GM21619 (cell line): Measurements from ENCODE around the gene PPP1R12A.
"Not testable (repeated sequence)": the region's sequence is repeated elsewhere in the genome, so short reads cannot be mapped to it uniquely, and the experiment has no call there.

ENCODE experiments used
- ATAC-seq: cut with Tn5 transposase; IDR thresholded peaks from one replicate; pipeline ENCODE4 v1.9.1; 2021; ENCODE audit not compliant: unreplicated experiment

PPP1R12A gene

GRCh38 chr12:79935021-79935623 is at the start of gene PPP1R12A:
PPP1R12A (minus strand) TSS chr12:79935097; CDS start chr12:79934931, 166 bp downstream.
- peak; percentile 83 for ATAC-seq

- no peak for ATAC-seq
These were observed 49.2 kb upstream of the PPP1R12A start for GRCh38 chr12:79983986-79984620.

- ATAC-seq, result no peak
These were observed 48.6 kb upstream of the PPP1R12A start for GRCh38 chr12:79983492-79983891.

GRCh38 chr12:79982086-79983062 is 47.5 kb upstream of the PPP1R12A start:
- no peak for ATAC-seq

- ATAC-seq, result no peak
These were observed 43.8 kb upstream of the PPP1R12A start for GRCh38 chr12:79978692-79979091.

GRCh38 chr12:79977856-79978460 is 43.1 kb upstream of the PPP1R12A start:
- ATAC-seq, result not testable (repeated sequence)

GRCh38 chr12:79975143-79975542 is 40.2 kb upstream of the PPP1R12A start:
- no peak for ATAC-seq

GRCh38 chr12:79973801-79974200 is 38.9 kb upstream of the PPP1R12A start:
- ATAC-seq, result no peak

GRCh38 chr12:79964100-79964627 is 29.3 kb upstream of the PPP1R12A start:
- ATAC-seq, result no peak

GRCh38 chr12:79961411-79961810 is 26.5 kb upstream of the PPP1R12A start:
- ATAC-seq, result no peak

GRCh38 chr12:79959484-79959883 is 24.6 kb upstream of the PPP1R12A start:
- no peak for ATAC-seq

- ATAC-seq, result no peak
These were observed 22.0 kb upstream of the PPP1R12A start for GRCh38 chr12:79956896-79957295.

- no peak for ATAC-seq
These were observed 20.7 kb upstream of the PPP1R12A start for GRCh38 chr12:79955561-79955960.

- ATAC-seq, result no peak
These were observed 19.2 kb upstream of the PPP1R12A start for GRCh38 chr12:79954037-79954610.

- no peak for ATAC-seq
These were observed 14.2 kb upstream of the PPP1R12A start for GRCh38 chr12:79949098-79949497.

- ATAC-seq, result no peak
These were observed 10.5 kb upstream of the PPP1R12A start for GRCh38 chr12:79945433-79945832.

GRCh38 chr12:79944565-79944964 is 9.7 kb upstream of the PPP1R12A start:
- no peak for ATAC-seq

- not testable (repeated sequence) for ATAC-seq
These were observed 7.9 kb upstream of the PPP1R12A start for GRCh38 chr12:79942846-79943245.

- no peak for ATAC-seq
These were observed 4.9 kb upstream of the PPP1R12A start for GRCh38 chr12:79939728-79940310.

- ATAC-seq, result no peak
These were observed 3.9 kb upstream of the PPP1R12A start for GRCh38 chr12:79938843-79939242.
